Measurements from ENCODE around the gene GPX8. TPM values are rescaled to one million over a fixed set of nuclear protein-coding genes. Genes with fewer than 3 reads are reported as not detected.

The GPX8 gene, protein sequence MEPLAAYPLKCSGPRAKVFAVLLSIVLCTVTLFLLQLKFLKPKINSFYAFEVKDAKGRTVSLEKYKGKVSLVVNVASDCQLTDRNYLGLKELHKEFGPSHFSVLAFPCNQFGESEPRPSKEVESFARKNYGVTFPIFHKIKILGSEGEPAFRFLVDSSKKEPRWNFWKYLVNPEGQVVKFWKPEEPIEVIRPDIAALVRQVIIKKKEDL
- 114 and 119 TPM in 2 replicates for total RNA-seq

DNA sequence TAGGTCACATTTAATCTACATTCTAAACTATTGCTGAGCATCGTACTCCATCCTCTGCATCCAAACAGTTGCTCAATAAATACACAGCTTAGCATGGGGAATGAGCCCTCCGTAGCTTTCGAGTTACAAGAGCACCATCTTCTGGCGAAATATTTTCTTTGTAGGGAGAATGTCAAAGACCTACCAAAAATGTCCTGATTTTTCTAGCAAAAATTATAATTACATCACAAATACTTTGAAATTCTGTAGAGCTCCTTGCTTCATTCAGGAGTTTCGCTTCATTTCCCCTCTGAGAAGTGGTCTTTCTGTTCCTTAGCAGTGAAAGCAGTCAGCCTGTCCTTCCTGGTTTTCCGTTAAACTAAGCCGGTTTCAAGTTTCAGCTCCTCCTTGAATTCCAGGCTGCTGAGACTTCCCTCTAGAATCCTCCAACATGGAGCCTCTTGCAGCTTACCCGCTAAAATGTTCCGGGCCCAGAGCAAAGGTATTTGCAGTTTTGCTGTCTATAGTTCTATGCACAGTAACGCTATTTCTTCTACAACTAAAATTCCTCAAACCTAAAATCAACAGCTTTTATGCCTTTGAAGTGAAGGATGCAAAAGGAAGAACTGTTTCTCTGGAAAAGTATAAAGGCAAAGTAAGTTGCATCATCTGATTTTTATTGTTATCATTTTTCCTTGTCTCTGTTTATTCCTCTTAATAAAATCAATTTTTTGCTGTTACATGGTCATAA is at the start of gene GPX8:
GPX8 (plus strand) TSS at position 409 of the 730 bp plus-strand sequence; CDS start at position 431, 22 bp downstream.

DNA sequence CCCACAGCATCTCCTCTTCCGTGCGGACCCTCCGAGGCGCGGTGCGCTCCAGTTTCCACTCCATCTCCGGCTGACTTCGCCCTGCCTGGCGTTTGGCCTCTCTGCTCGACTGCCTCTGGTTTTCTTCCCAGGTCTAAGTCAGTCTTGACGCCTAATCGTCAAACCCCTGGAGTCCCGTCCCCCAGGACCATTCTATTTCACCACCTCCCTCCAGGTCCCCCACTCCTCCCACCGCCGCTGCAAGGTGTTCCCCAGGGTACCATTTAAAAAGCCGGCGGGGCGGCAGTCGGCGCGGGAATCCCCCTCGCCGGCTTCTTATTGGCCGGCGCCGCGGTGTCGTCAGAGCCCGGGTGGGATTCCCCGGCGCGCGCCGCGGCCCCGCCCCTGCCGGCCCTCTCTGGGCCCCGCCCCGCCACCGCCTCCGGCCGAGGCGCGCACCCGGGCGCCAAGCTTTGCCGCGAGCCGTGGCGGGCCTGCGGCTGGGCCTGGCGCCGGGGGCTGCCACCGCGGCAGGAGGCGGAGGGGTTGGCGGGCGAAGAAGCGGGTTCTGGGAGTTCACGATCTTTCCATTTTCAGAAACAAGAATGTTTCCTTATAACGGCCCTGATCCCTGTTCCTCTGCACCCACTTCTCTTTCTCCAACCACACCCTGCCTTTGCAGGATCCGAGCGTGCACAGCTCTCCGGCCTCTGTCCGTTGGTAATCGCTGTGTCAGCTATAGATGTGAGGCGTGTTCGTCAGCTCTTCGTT is 13.1 kb downstream of the GPX8 start, which contains the start of gene CDC20B:
CDC20B (minus strand) TSS at position 241 of the 750 bp plus-strand sequence; CDS start at position 64, 177 bp downstream.

Other genes with a start within 250 kb of the GPX8 start
- gene ESM1, start 174.6 kb upstream of the GPX8 start, total RNA-seq: 0.16 and 42.9 TPM in 2 replicates
- gene GZMK, start 135.9 kb upstream of the GPX8 start, total RNA-seq: not detected in 2 replicates
- gene GZMA, start 57.5 kb upstream of the GPX8 start, total RNA-seq: not detected in 2 replicates
- gene CDC20B, start 13.0 kb downstream of the GPX8 start, total RNA-seq: under 0.01 TPM in 1 of 2 replicates, not detected in the other
- gene MCIDAS, start 67.1 kb downstream of the GPX8 start, total RNA-seq: not detected in 2 replicates
- 0.65 TPM in 1 of 2 replicates, not detected in the other for gene CCNO, start 73.4 kb downstream of the GPX8 start, total RNA-seq
- gene DHX29, start 147.5 kb downstream of the GPX8 start, total RNA-seq: 23.0 and 27.0 TPM in 2 replicates
- gene MTREX, start 147.8 kb downstream of the GPX8 start, total RNA-seq: 54.1 and 73.3 TPM in 2 replicates